Esophagus muscularis mucosa (tissue), 4 donors: ENCODE results near the gene DACH1.

ENCODE experiments used
- EP300 ChIP-seq: sonication (generic); formaldehyde crosslinking; IDR thresholded peaks from one replicate; pipeline ENCODE4 v1.6.1; 2017; ENCODE audit warnings: antibody characterized with exemption
- POLR2A ChIP-seq: fragments of 450-650 bp; IDR thresholded peaks from one replicate; pipeline ENCODE4 v1.6.1; 2017; ENCODE audit warnings: antibody characterized with exemption, moderate library complexity, mild to moderate bottlenecking, low read depth
- POLR2AphosphoS5 ChIP-seq, 2 donors: sonication (generic); formaldehyde crosslinking; IDR thresholded peaks; one replicate each; pipeline ENCODE4 v1.6.1; 2017; ENCODE audit warnings: antibody characterized with exemption in 2 of 2
- TF ChIP-seq, protein P1 (sequence below), 3 experiments: fragments of 200-600 bp in 2 of 3; fragments of 450-650 bp in 1 of 3; sonication (generic) in 2 of 3; IDR thresholded peaks; one replicate each; pipeline ENCODE4 v1.5.1; 2017 to 2019; ENCODE audit warnings: antibody characterized with exemption in 3 of 3, mild to moderate bottlenecking in 2 of 3, moderate library complexity in 1 of 3

DNA sequence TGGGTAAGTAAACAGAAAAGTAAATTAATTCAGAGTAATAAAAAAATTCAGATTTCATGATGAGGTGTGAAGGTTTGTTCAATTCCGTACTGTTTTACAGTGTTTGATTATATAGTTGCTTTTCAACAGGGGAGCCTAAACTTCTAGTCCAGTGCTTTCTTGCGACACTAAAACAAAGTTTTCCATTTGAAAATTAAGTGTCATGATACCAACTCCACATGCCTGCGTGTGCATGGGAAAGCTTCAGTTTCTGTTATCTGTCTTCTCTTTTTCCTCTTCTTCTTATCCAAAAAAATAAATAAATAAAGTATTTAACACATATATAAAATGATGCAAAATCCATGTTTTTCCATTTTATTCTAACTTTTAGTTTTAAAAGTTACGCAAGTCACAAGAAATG, 165.3 kb downstream of the DACH1 start:
- TF ChIP-seq, protein P1, sequence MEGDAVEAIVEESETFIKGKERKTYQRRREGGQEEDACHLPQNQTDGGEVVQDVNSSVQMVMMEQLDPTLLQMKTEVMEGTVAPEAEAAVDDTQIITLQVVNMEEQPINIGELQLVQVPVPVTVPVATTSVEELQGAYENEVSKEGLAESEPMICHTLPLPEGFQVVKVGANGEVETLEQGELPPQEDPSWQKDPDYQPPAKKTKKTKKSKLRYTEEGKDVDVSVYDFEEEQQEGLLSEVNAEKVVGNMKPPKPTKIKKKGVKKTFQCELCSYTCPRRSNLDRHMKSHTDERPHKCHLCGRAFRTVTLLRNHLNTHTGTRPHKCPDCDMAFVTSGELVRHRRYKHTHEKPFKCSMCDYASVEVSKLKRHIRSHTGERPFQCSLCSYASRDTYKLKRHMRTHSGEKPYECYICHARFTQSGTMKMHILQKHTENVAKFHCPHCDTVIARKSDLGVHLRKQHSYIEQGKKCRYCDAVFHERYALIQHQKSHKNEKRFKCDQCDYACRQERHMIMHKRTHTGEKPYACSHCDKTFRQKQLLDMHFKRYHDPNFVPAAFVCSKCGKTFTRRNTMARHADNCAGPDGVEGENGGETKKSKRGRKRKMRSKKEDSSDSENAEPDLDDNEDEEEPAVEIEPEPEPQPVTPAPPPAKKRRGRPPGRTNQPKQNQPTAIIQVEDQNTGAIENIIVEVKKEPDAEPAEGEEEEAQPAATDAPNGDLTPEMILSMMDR (IDR thresholded peaks at IDR 0.05), result no peak
- no peak for TF ChIP-seq EP300
- no peak for TF ChIP-seq POLR2AphosphoS5 (IDR thresholded peaks at IDR 0.05)
- no peak for TF ChIP-seq POLR2A
